GM10266 (cell line): ENCODE data around the gene RAB31.

Source experiments
- DNase-seq: peaks from one replicate; pipeline ENCODE4 v3.0.0; 2012; ENCODE audit errors: extremely low spot score
- TF ChIP-seq, protein P1 (sequence below): IDR thresholded peaks from 2 replicates; pipeline ENCODE4 v1.5.1; 2012; ENCODE audit warnings: mild to moderate bottlenecking, low read depth; ENCODE audit not compliant: control insufficient read depth, insufficient read depth; ENCODE audit errors: missing control alignments

Gene RAB31

GRCh38 chr18:9715978-9716774 is 8.1 kb downstream of the RAB31 start:
- TF ChIP-seq, protein P1, sequence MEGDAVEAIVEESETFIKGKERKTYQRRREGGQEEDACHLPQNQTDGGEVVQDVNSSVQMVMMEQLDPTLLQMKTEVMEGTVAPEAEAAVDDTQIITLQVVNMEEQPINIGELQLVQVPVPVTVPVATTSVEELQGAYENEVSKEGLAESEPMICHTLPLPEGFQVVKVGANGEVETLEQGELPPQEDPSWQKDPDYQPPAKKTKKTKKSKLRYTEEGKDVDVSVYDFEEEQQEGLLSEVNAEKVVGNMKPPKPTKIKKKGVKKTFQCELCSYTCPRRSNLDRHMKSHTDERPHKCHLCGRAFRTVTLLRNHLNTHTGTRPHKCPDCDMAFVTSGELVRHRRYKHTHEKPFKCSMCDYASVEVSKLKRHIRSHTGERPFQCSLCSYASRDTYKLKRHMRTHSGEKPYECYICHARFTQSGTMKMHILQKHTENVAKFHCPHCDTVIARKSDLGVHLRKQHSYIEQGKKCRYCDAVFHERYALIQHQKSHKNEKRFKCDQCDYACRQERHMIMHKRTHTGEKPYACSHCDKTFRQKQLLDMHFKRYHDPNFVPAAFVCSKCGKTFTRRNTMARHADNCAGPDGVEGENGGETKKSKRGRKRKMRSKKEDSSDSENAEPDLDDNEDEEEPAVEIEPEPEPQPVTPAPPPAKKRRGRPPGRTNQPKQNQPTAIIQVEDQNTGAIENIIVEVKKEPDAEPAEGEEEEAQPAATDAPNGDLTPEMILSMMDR: no peak
- no peak for DNase-seq

GRCh38 chr18:9716780-9717563 is 8.9 kb downstream of the RAB31 start:
- TF ChIP-seq, protein P1: no peak
- no peak for DNase-seq

- DNase-seq: no peak
- TF ChIP-seq, protein P1: no peak
These were observed 11.4 kb downstream of the RAB31 start for GRCh38 chr18:9719421-9719981.

GRCh38 chr18:9720327-9720726 is 12.2 kb downstream of the RAB31 start:
- DNase-seq: no peak
- TF ChIP-seq, protein P1: no peak

- DNase-seq: no peak
- TF ChIP-seq, protein P1: no peak
These were observed 13.9 kb downstream of the RAB31 start for GRCh38 chr18:9721893-9722550.

GRCh38 chr18:9722691-9723090 is 14.6 kb downstream of the RAB31 start:
- DNase-seq: no peak

More at GRCh38 chr18:9722691-9723090, 14.6 kb downstream of the RAB31 start:
- TF ChIP-seq, protein P1: peak; percentile 26
